ACHN (cell line): ENCODE data around the gene LIN37.
"Not testable (repeated sequence)": the region's sequence is repeated elsewhere in the genome, so short reads cannot be mapped to it uniquely, and the experiment has no call there.

Source experiments
- DNase-seq: peaks from one replicate; pipeline ENCODE4 v3.0.0-alpha.2; 2015
- in situ Hi-C: cut with HindIII; loops from 2 replicates; pipeline ENCODE4 v1.10.0; 2017; ENCODE audit warnings: low sequenced_read_pairs, low pct_ligation_motif_present, low pct_unique_long_range_greater_than_20kb

The LIN37 gene

GRCh38 chr19:35760711-35761349 is 12.5 kb downstream of the LIN37 start:
- in situ Hi-C loops = no loop called here
- no peak for DNase-seq

GRCh38 chr19:35764432-35765315 is 16.3 kb downstream of the LIN37 start:
- no peak for DNase-seq
- in situ Hi-C loops = no loop called here

GRCh38 chr19:35766571-35767104 is 18.3 kb downstream of the LIN37 start:
- no peak for DNase-seq
- in situ Hi-C loops = no loop called here

- in situ Hi-C loops = no loop called here
Observed at GRCh38 chr19:35767288-35768081, 19.1 kb downstream of the LIN37 start.

GRCh38 chr19:35768082-35768421 is 19.7 kb downstream of the LIN37 start:
- DNase-seq = no peak
- in situ Hi-C loops = no loop called here

More at GRCh38 chr19:35767288-35768081, 19.1 kb downstream of the LIN37 start:
- DNase-seq = peak; percentile 27

GRCh38 chr19:35772362-35772761 is 24.0 kb downstream of the LIN37 start:
- DNase-seq, in situ Hi-C loops: not testable (repeated sequence)

GRCh38 chr19:35773020-35773806 is 24.8 kb downstream of the LIN37 start:
- in situ Hi-C loops = no loop called here
- peak; percentile 79 for DNase-seq

- DNase-seq = no peak
- in situ Hi-C loops = no loop called here
Observed at GRCh38 chr19:35774274-35775045, 26.1 kb downstream of the LIN37 start.

GRCh38 chr19:35775046-35775297 is 26.6 kb downstream of the LIN37 start:
- no peak for DNase-seq
- in situ Hi-C loops = no loop called here

- in situ Hi-C loops = no loop called here
Observed at GRCh38 chr19:35775298-35776101, 27.1 kb downstream of the LIN37 start, which contains the start of gene ARHGAP33. ARHGAP33 (plus strand) TSS chr19:35775564; CDS start chr19:35775659, 95 bp downstream.

GRCh38 chr19:35776102-35776788 is 27.9 kb downstream of the LIN37 start:
- in situ Hi-C loops = no loop called here
- DNase-seq = no peak

More at GRCh38 chr19:35775298-35776101, 27.1 kb downstream of the LIN37 start, which contains the start of gene ARHGAP33:
- DNase-seq = peak; percentile 97

- no peak for DNase-seq
- in situ Hi-C loops = no loop called here
Observed at GRCh38 chr19:35777086-35777841, 28.9 kb downstream of the LIN37 start.

- no peak for DNase-seq
- in situ Hi-C loops = no loop called here
Observed at GRCh38 chr19:35777961-35778360, 29.6 kb downstream of the LIN37 start.

GRCh38 chr19:35779033-35779432 is 30.7 kb downstream of the LIN37 start:
- in situ Hi-C loops = no loop called here
- DNase-seq = no peak

GRCh38 chr19:35780058-35780457 is 31.7 kb downstream of the LIN37 start:
- in situ Hi-C loops = no loop called here
- no peak for DNase-seq

GRCh38 chr19:35780717-35781116 is 32.3 kb downstream of the LIN37 start:
- no peak for DNase-seq
- in situ Hi-C loops = no loop called here
